NCI-H446 (cell line): ENCODE measurements around the gene MSX1.

Experiments used
- DNase-seq, 2 experiments: peaks; one replicate each; lab custom pipeline; 2025; lab: John Stamatoyannopoulos, UW

Gene MSX1

DNA sequence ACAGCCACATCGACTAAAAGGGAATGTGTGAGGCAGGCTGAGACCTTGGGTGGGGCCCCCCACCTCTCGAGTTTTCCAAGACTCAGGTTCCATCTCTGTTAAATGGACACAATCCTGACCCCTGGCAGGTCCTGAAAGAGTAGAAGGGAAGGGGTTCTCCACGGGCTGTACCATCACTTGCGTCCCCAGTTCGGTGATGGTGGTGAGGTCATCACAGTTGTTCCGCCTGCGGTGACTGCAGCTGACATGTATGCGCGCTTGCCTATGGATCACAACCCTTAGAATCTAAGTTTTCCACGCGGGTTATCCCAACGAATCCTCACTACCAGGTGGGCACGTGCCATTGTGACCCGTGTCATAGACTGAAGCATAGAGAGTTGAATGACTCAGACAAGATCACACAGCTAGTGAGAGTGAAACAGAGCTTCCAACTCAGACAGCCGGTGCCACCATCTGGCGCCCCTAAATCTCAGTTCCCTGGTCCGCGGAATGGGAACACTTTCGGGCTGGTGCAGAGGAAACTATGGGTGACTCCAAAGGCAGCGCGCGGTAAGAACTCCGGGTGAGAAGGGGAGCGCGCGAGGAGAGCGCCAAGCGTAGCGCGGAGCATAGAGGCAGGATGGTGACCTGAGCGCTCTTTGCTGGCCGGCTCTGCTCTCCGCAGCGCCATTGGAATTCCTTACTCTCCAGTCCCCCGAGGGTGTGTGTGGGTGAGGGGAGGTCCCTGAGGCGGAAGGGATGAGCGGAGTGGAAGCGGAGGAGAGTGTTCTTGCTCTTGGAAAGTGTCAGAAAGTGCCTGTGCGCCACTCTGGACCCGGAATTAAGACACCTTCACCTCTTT lies 10.5 kb downstream of the MSX1 start:
- DNase-seq, result no peak

DNA sequence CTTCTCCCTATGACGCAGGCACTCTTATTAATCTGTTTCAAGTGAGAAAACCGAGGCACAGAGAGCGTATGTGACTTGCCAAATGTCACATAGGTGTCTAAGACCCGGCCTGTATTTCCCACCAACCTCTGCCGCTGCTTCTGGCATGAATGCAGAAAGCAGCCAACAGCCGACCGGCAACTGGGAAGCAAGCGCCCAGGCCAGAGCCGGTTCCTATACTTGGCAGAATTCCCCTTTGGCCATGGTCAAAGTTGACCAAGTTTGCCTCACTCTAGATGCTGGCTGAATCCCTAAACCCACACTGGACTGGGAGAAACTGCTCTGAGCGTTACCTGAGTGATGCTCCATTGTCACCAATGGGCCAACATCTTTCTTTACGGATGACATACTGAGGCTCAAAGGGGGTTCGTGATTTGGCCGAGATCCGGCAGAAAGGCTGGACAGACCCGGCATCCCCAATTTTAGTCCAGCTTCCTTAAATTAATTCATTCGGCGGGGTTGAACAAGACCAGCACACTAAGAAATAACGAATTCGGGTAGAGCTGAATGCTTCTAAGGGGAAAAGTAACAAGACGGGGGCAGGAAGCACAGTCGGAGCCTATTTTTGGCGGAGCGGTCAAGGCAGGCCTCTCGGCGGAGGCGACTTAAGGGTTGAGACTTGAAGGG lies 11.2 kb downstream of the MSX1 start:
- no peak for DNase-seq

DNA sequence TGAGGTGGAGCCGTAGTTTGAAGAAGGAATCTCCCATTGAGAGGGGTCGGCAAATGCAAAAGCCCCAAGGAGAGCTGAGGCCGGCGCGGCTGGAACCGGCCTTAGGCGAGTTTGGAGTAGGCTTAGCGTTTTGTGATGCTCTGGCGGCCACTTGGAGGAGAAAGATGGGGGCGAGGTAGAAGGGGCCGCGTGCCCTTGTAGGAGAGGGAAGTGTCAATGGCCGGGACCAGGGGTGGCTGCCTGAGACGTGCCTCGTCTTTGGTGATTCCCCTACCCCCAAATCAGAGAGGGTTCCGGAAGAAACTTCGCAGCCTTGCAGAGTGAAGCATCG lies 11.7 kb downstream of the MSX1 start:
- DNase-seq, result no peak

DNA sequence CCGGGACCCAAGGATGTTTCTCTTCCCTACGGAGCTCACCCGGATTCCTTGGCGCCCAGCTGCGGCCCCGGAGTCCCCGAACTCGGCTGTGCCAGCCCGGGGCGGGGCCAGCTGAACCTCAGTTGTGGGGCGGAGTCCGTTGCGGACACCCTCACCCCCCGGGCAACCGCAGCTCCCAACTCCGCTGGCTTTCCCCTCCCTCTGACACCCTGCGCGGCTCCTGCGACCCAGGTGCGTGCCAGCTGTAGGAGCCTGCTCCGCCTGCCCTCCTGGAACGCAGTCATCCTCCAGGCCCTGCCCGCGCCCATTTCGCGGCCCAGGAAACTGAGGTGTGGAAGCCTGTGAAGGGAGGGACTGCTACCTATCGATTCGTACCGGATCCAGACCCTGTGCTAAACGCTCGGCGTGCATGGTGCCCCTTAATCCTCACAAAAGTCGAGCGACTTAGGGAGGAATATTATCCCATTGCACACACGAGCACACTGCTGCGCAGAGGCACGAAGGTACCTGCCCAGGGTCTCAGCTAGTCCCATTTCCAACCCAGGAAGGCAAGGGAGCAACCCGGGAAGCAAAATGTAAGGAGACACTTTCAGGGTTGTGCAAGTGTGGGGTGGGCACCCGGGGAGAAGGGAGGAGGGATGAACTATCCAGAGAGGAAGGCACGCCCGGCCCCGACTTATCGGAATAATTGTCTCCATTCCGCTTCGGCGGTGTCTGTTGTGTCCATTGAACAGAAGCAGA lies 12.3 kb downstream of the MSX1 start:
- no peak for DNase-seq

DNA sequence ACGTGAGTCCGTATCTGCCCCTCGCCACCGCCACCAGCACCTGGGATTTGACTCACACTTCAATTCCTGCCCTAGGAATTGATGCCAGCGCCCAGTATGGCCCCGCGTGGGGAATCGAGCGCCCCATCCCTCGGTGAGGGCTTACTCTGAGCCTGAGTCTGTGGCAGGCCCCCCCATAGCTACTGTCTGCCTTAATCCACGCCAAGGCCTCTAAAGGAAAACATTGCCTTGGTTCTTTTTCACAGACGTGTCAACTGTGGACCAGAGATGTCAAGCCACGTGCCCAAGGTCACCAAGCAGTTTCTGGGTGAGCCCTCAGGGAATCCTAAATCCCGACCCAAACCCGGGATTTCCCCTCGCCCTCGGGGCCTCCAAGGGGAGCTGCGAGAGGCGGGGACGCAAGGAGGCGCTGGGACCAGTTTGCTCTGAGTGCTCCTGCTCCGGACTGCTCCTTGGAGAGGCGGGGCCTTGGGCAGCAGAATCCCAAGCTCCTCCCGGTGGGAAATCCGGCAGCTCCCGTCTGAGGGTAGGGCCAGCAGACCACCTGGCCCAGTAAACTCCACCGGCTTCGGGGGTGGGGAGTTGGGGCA lies 12.9 kb downstream of the MSX1 start:
- DNase-seq, result no peak

DNA sequence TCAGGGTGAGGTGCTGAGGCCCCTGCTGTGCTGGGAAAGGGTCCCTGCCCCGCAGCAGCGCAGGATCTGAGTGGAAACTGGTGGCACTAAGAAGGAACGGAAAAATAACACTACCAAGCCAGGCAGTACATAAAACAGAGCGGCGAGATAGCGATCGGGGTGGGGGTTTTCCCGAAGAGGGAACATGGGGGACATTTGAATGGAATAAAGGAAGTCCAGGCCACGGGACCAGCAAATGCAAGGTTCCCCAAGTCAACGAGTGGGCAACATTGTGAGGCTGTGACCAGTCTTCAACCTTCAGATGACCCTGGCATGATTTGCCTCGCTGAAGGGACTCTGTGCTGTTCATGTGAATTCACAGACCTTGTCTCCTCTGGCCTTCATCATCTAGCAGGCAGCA lies 13.7 kb downstream of the MSX1 start:
- no peak for DNase-seq

DNA sequence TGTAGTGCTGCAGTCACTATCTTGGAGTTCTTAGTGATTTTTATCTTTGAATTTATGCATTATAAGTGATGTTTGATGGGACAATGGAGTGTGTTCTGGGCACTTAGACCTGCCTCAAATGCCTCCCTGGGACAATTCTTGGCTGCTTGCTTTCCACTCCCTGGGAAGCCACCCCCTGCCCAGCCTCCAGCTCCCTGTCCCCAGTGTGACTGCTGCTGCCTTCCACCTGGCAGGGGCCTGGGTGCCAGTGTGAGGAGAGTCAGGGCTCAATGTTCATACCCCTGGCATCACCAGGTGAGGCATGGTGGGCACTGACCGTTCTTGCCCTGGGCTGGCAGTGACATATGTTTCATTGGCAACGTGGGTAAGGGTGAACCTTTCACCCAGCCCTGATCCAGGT lies 14.8 kb downstream of the MSX1 start:
- no peak for DNase-seq

DNA sequence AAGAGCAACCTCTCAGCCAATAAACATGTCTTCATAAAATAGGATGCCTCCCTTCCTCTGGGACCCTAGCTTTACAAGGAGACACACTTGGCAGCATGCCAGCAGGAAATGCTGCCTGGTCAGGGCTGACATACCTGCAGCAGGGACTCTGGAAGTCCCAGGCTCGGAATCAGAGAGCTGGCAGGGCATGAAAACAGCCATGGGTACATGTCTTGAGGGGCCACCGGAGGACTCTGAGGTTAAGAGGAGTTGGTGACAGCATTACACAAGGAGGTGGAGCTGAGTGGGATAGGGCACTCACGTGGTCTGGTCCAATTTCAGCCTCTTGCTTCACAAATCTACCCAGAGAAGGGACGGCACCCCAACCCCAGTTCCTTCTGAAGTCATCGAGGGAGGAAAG lies 15.7 kb downstream of the MSX1 start:
- DNase-seq, result no peak

DNA sequence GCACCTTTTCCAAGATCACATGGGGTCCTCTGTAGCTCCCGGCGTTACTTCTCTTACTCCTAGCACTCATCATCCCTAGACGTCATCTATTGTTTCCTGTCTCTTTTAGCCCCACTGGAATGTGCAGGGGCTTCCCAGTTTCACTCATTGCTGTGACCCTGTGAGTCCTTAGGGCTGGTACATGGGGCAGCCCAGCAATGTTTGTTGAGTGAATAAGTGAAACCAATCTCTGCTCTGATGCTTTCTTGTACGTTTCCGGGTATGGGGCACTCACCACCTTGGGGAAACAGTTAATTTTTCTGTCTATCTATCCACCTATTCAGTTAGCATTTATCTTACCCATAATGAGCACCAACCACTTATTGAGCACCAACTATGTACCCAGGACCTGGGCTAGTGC lies 16.1 kb downstream of the MSX1 start:
- no peak for DNase-seq

DNA sequence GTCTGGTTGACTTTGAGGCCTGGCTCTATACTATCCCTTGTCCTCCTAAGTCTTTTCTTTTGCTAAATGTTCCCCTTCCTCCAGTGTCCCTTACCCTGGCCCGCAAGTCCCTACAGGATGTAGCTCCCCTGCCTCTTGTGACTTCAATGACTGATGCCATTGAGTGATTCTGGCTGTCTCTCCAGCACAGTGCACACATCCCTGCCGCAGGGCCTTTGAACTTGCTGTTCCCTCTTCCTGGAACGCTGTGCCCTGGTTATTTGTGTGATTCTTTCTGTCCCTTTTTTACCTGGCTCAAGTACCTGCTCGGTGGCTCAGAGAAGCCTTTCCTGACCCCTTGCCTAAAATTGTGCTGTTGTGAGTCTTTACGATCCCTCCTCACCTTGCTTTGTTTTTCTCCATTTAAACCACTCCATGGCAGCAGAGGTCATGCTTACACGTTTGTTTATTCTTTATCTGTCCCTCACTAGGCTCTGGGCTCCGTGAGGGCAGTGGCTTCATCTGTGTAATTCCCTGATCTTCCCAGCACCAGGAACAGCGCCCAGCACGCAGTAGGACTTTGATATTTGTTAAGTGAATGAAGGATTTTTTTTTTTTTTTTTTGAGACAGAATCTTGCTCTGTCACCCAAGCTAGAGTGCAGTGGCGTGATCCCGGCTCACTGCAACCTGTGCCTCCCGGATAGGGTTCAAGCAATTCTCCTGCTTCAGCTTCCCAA lies 17.6 kb downstream of the MSX1 start:
- no peak for DNase-seq

DNA sequence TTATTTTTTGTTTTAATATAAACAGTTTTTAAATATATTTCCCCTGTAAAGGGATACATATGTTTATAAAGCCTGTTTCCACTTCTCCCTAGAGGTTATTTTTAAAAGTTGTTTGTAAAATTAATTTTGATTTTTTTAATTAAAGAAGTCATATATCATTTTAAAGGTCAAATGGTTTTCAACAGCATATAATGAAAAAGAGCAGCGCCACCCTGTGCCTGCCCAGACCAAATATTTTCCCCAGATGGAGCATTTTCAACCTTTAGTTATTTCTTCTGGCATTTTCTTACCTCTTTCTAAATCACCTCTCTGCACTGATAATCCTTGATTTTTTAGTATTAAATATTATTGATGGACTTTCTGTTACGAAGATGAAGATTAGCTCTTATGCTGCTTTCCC lies 21.0 kb downstream of the MSX1 start:
- DNase-seq, result no peak

DNA sequence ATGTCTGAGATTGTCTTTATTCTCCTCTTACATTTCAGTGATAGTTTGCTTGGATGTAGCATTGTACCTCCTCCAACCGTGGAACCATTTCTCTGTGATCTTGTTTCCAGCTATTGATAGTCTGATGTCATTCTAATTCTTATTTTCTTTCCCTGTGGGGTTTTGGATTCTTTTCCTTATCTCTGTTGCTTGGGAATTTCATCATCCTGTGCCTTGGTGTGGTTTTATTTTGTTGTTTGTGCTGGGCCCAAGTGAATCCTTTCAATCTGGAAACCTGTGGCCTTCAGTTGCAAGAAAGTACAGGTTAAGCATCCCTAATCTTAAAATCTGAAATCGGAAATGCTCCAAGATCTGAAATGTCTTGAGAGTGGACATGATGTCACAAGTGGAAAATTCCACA lies 22.0 kb downstream of the MSX1 start:
- no peak for DNase-seq

DNA sequence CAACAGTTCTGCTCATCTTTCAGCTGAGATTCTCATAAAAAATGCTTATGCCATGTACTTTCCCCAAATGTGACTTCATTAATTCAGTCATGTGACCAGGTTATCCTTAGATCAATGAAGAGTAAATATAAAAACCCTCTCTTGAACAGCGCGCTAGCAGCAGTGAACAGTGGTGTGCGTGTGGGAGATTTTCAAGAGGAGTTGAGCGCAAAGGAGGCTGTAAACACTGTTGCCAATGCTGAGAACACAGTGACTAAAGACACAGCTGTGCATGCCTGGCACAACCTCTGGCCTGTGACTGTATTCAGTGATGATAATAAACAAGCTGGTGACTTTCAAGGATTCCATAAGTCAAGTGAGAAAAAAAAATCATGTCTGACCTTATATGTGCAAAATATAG lies 25.1 kb downstream of the MSX1 start:
- no peak for DNase-seq

DNA sequence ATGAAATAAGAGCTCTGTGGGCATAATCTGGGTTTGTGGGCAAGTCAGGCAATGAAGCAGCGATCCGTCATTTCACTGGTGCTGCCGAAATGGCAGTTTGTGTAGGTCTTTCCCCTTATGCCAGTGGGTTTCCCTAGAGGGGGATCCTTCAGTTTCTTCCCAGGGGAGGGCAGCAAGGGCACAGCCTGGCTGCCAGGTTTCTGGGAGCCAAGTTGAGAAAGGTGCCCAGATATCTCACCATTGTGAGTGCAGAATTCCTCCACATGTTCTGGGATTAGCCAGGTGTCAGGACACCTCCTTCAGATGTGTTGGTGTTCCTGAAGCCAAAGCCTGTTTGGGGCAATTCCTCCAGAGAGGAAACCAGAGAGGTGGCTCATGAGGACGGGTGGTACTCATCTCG lies 28.0 kb downstream of the MSX1 start:
- no peak for DNase-seq

DNA sequence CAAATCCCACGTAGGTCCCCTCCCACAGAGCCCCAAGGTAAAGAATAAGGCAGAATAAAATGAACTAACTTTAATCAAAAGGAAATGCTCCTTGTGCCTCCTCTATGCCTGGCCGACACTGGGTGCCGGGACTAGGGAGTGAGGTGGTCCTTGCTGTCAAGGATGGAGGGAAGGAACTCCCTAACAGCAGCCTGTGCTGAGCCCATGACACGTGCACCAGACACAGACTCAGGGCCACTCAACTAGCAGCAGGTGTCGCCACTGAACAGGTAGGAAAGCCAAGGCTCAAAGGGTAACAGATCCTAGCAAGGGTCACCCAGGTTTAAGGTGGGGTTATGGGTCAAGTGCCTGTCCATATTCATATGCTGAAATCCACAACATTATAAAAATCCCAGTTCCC lies 29.2 kb downstream of the MSX1 start:
- no peak for DNase-seq

DNA sequence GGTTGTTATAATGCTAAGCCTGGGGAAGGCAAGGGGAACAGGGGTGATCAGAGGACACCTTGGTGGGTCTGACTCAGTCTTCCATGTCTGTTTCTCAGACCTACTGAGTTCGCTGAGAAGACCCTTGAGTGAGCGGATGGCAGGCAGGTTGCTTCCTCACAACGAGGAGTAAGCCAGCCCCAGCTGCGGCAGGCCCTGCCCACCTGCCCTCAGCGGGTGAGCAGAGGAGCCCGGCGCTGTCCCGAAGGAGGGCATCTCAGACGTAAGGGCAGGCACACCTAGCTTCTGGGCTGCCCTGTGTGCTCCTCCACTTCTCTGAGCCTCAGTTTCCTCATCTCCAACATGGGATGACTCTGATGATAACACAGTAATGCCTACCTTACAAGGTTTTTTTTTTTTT lies 30.3 kb downstream of the MSX1 start:
- no peak for DNase-seq

DNA sequence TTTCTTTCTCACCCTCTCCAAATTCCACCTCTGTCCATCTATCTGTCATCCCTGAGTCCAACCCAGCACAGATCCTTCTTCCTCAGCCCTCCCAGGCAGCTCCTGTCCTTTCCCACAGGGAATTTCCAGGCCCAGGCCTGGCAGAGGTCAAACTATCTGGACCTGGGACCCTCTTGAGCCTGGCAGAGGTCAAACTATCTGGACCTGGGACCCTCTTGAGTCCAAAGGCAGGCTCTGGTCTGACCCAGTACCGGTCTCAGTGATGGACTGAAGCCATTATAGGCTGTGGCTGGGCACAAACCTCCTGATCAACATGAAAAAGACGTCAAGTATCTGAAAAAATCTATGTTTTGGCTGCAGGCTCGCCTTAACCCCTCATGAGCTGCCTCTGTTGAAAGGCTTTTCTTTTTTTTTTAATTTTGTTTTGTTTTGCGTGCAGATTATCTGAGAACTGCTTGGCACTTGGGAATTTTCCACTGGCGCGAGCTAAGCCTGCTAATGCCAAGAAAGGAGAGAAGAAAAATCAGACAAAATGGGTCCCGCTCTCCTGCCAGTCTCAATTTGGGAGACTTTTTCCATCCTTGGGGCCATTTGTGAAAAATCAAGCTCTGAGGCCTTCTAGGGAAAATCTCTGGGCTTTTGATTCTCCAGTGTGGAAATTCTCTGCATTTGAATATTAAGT lies 31.2 kb downstream of the MSX1 start:
- no peak for DNase-seq

DNA sequence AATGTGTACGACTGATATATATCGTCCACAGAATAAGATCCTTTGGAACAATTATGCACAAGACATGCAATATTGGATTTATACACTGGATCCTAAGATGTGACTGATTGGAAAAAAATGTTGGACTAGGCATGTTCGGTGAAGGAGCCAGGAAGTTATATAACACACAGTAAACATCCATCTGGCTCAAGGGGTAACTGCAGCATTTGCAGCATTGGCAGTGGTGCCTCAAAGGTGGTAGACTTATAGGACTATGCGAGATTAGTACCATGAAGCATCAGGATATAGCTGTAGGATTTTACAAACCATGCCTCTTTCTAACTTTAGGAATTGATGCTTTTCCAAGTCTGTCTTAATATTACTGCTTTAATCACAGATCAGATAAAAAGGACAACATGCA lies 34.3 kb downstream of the MSX1 start:
- DNase-seq, result no peak

DNA sequence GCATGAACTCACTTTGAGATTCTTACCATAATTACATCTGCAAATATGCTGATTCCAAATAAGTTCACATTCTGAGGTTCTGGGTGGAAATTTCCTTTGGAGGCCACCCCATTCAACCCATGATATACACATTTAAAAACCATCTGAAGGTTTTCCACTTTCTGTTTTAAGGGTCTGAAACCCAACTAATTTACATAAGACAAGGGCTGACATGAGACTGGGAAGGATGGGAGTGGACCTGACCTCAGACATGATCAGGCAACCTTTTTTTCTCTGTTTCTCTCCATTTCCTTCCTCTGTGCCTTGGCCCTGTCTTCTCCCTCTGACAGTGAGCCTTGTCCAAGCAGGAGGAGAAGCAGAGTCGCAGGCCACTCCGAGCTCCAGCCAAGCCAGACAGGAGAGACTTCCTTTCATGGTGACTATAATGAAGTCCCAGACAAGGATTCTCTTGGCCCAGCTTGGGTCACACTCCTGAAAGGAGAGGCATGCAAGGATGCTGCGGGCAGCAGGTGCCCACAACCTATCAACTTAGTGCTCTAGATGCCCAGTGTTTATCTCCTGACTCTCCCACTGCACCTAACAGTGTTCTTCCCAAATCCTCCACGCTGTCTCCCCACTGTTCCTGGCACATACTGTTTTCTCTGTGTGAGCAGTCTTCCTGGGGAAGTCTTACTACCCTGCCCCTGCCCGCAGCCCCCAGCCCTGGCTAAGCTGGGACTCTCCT lies 39.9 kb downstream of the MSX1 start:
- DNase-seq, result no peak

DNA sequence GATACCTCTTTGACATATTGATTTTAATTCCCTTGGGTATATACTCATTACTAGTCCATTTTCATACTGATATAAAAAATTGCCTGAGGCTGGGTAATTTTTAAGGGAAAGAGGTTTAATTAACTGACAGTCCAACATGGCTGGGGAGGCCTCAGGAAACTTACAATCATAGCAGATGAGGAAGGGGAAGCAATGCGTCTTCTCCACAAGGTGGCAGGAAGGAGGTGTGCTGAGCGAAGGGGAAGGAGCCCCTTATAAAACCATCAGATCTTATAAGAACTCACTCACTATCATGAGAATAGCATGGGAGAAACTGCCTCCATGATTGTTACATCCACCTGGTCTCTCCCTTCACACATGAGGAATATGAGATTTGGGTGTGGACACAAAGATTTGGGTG lies 42.4 kb downstream of the MSX1 start:
- no peak for DNase-seq

DNA sequence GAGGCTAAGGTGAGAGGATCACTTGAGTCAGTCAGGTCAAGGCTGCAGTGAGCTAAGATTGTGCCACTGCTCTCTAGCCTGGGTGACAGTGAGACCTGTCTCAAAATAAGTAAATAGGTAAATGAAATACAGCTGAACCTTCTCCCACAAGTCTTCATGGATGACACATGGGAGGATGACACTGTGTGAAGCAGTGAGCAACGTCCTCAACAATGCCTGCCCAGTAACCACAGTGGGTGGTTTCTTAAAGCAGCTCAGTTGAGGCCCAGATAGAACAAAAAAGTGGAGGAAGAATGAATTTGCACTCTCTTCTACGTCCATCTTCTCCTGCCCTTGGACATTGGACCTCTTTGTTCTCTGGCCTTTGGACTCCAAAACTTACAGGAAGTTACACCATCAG lies 52.7 kb downstream of the MSX1 start:
- DNase-seq, result no peak
